ENCODE results near the gene FGR.

FGR gene

DNA sequence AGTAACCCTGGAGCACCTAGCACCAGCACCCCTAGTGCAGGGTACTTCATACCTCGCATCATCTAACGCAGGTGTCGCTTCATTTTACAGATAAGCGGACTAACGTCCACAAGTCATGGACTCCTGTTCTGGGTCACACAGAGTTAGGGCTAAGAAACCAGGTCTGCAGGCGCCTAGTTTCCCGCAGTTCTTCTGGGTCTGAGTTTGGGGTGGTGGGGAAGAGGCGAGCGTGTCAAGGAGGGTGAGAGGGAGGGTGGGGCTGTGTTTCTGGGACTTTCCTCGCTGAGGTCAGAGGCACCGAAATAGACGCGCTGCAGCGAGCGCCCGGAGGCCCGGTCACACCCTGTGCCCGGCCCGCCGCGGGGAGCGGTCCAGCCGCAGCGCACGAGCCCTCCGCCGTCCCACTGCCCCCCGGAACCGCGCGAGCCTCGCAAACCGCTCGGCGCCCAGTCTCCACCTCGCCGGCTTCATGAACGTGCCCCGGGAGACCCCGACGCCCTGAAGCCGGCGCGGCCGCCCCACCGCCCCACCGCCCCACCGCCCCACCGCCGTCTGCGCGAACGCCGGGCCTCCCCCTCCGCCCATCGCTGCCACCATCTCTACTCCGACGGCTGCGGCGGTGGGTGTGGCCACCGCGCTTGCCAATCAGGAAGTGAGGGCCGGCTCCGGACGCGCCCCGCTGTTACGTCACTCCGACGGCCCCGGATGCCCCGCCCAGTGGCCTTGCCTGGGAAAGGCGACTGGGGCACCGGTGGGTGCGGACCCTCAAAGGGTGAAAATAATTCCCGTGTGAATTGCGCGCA lies 24.7 kb upstream of the FGR start:
- peak; percentile 96 for DNase-seq (ENCODE audit: low read depth)
- TF ChIP-seq, protein P1, sequence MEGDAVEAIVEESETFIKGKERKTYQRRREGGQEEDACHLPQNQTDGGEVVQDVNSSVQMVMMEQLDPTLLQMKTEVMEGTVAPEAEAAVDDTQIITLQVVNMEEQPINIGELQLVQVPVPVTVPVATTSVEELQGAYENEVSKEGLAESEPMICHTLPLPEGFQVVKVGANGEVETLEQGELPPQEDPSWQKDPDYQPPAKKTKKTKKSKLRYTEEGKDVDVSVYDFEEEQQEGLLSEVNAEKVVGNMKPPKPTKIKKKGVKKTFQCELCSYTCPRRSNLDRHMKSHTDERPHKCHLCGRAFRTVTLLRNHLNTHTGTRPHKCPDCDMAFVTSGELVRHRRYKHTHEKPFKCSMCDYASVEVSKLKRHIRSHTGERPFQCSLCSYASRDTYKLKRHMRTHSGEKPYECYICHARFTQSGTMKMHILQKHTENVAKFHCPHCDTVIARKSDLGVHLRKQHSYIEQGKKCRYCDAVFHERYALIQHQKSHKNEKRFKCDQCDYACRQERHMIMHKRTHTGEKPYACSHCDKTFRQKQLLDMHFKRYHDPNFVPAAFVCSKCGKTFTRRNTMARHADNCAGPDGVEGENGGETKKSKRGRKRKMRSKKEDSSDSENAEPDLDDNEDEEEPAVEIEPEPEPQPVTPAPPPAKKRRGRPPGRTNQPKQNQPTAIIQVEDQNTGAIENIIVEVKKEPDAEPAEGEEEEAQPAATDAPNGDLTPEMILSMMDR (IDR thresholded peaks at IDR 0.05; ENCODE audit: insufficient read depth, low read depth, low read length, missing control alignments), result no peak

DNA sequence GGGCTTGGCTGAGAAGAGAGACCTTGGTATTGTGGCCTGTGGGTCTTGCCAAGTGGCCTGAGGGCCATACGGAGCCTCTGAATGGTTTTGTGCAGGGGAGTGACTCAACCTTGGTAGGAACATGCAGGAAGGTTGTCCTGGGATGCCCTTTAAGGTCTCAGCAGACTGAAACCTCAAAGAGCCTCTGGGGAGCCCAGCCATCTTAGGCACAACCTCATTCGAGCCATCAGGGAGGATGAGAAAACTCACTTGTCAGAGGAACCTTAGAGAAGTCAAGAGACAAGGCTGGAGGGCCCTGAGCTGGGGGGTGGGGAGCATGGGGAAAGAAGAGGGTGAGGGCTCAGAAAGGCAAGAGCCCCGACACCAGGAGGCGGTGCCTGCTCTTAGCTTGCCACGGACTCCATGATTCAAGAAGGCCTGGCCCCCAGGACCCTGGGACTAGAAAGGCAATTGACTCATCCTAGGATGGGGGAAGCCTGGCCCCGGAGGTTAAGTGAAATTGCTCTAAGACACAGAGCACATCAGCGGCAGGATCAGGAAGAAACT lies 24.0 kb upstream of the FGR start:
- TF ChIP-seq, protein P1 (IDR thresholded peaks at IDR 0.05; ENCODE audit: insufficient read depth, low read depth, low read length, missing control alignments), result no peak

More for the DNA sequence above, 24.7 kb upstream of the FGR start:
- H3K4me3 ChIP-seq (ENCODE audit: low read depth, low read length), result peak overlapping the region; percentile 60

DNA sequence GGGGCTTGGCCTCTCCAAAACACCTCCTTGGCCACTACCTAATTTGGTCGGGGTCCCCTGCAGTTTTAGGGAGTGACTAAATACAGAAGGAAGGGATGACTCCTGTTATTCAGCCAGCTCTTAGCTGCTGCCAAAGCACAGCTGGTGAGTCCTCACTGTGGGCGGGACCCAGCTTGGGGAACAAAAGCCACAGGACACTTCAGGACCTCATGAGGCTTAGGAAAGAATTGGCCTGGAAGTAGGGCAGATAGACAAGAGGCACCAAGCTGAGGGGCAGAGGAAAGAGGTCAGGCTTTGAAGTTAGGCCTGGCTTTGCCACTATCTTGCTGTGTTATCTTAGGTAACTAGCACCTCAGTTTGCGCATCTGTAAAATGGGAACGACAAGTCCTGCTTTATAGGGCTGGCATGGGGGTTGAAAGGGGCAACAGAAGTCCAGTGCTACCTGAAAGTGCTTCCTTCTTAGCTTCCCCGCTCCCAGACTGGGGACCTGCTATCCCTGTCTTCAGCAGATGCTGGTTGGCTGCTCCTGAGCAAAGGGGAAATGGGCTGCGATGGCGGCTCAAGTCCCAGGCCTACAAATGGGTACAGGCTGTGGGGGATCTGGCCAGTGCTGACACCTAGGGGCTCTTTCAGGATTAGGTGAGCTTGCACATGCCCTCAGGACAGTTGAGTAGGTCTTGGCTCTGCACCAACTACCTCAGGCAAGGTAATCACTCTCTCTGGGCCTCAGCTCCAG lies 21.3 kb upstream of the FGR start:
- no peak overlapping the region for H3K4me3 ChIP-seq (ENCODE audit: low read depth, low read length)
- TF ChIP-seq, protein P1 (IDR thresholded peaks at IDR 0.05; ENCODE audit: insufficient read depth, low read depth, low read length, missing control alignments), result peak; percentile 12
- peak; percentile 55 for DNase-seq (ENCODE audit: low read depth)

More for the DNA sequence above, 24.0 kb upstream of the FGR start:
- DNase-seq (ENCODE audit: low read depth), result peak; percentile 83
- H3K4me3 ChIP-seq (ENCODE audit: low read depth, low read length), result peak overlapping the region; percentile 60

DNA sequence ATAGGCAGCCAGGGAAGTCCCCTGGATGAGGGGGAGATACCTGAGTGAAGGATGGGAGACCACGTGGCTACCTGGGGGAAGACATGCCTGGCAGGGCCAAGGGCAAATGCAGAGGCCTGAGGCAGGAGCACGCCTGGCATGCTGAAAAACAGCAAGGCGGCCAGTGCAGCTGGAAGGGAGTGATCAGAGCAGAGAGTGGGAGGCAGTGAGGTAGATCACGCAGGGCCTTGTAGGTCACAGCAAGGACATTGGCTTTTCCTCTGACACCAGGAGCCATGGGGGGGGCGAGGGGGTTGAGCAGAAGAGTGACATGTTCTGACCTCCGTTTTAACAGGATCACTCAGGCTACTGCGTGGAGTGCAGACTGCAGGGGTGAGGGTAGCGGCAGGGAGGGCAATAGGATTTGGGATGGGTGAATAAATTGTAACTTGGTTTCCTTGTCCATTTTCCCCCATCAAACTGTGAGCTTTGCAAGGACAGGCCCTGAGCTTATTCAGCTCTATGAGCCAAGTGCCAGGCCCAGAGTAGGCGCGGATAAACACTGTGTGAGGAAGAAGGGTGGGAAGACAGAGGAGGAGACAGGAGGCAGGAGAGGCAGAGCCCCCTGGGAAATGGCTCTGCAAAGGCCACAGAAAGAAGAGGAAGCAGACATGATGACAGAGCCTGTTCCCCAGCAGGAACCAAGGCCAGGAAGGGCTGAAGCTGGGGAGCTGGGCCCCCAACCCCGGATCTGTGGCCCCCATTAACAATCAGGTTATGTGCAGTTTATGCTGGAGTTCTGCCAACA lies 20.4 kb upstream of the FGR start:
- TF ChIP-seq, protein P1 (IDR thresholded peaks at IDR 0.05; ENCODE audit: insufficient read depth, low read depth, low read length, missing control alignments), result no peak
- no peak for DNase-seq (ENCODE audit: low read depth)
- H3K4me3 ChIP-seq (ENCODE audit: low read depth, low read length), result no peak overlapping the region

DNA sequence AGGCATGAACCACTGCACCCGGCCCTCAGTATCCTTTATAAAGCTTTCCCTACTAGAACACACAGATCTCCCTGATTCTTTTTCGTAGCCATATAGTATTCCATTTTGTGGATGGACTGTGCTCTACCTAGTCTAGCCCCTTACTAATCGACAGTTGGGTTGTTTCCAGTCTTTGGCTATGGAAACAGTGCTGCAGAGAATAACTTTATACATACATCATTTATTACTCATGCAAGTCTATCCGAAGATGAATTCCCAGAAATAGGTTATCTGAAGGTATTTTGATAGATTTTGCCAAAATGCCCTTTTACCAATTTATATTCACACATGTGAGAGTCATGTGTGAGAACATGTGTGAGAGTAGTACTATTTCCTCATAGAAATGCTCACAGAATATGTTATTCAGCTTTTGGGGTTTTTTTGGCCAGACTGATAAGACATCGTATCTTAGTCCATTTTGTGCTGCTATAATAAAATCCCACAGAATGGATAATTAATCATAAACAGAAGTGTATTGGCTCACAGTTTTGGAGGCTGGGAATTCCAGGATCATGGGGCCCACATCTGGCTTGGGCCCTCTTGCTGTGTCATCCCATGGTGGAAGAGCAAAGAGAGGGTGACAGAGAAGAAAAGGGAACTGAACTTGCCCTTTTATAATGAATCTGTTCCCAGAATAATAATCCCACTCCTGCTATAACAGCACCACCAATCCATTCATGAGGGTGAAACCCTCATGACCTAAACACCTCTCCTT lies 17.3 kb upstream of the FGR start:
- H3K4me3 ChIP-seq (ENCODE audit: low read depth, low read length), result no peak overlapping the region
- TF ChIP-seq, protein P1 (IDR thresholded peaks at IDR 0.05; ENCODE audit: insufficient read depth, low read depth, low read length, missing control alignments), result no peak
- DNase-seq (ENCODE audit: low read depth), result no peak
